ENCODE results near the gene P2RY14. TPM values are rescaled to one million over a fixed set of nuclear protein-coding genes. Genes with fewer than 3 reads are reported as not detected.

P2RY14 gene
- total and polyA plus RNA-seq, 2 of the 13 experiments (the other 11 are each of a cell fraction or from before 2014, with no cell fraction given): not detected

GRCh38 chr3:151305060-151305774 is 26.9 kb upstream of the P2RY14 start (continued):
- TF ChIP-seq ARHGAP35 (CRISPR knock-in tag; IDR thresholded peaks at IDR 0.05; ENCODE audit: borderline replicate concordance) (no peak), SMC3 (IDR thresholded peaks at IDR 0.05; ENCODE audit: low read length) (peak; percentile 38; the same call in 1 of the 2 replicates), TFAP4 (IDR thresholded peaks at IDR 0.05; ENCODE audit: borderline replicate concordance, low read depth) (peak; percentile 74; the same call in 1 of the 2 replicates), EP300 (IDR thresholded peaks at IDR 0.05; ENCODE audit: low read depth in 2 of 2, low read length in 2 of 2) (no peak), EP300 (CRISPR knock-in tag; IDR thresholded peaks at IDR 0.05; ENCODE audit: borderline replicate concordance) (peak; percentile 36; the same call in 1 of the 2 replicates), ZFP36L1 (CRISPR knock-in tag; IDR thresholded peaks at IDR 0.05) (no peak), ZSCAN31 (CRISPR knock-in tag; IDR thresholded peaks at IDR 0.05; ENCODE audit: low read depth) (no peak), TFDP1 (CRISPR knock-in tag; IDR thresholded peaks at IDR 0.05; ENCODE audit: borderline replicate concordance) (peak; percentile 21; the same call in 1 of the 2 replicates), ATF4 (CRISPR knock-in tag; IDR thresholded peaks at IDR 0.05) (peak in 1 of 2 experiments; percentile 89; a peak in 2 of 4 replicates), HNF4A (CRISPR knock-in tag; IDR thresholded peaks at IDR 0.05) (peak; percentile 12; the same call in 1 of the 2 replicates), STAG1 (CRISPR knock-in tag; IDR thresholded peaks at IDR 0.05) (peak; percentile 52), SOX13 (IDR thresholded peaks at IDR 0.05) (no peak), SOX13 (CRISPR knock-in tag; conservative IDR thresholded peaks at IDR 0.05 in 1 of 2, IDR thresholded peaks at IDR 0.05 in 1 of 2) (peak in 1 of 2 experiments; percentile 30; a peak in 1 of 4 replicates), POLR2G (IDR thresholded peaks at IDR 0.05; ENCODE audit: low read depth, low read length) (no peak), ZKSCAN1 (IDR thresholded peaks at IDR 0.05; ENCODE audit: low read length) (no peak), SOX5 (CRISPR knock-in tag; IDR thresholded peaks at IDR 0.05; ENCODE audit: borderline replicate concordance) (peak; percentile 23; the same call in 1 of the 2 replicates), CEBPG (CRISPR knock-in tag; IDR thresholded peaks at IDR 0.05) (peak; percentile 72), FOXA3 (CRISPR knock-in tag; IDR thresholded peaks at IDR 0.05) (peak; percentile 15; the same call in 1 of the 2 replicates), ZBTB14 (CRISPR knock-in tag; IDR thresholded peaks at IDR 0.05) (no peak), MIXL1 (CRISPR knock-in tag; IDR thresholded peaks at IDR 0.05) (no peak), HDAC6 (IDR thresholded peaks at IDR 0.05; ENCODE audit: low read depth, low read length) (no peak), MYNN (CRISPR knock-in tag; IDR thresholded peaks at IDR 0.05; ENCODE audit: low read depth) (no peak), ZFX (CRISPR knock-in tag; IDR thresholded peaks at IDR 0.05; ENCODE audit: low read depth) (peak; percentile 38; the same call in 1 of the 2 replicates), SAP130 (CRISPR knock-in tag; IDR thresholded peaks at IDR 0.05; ENCODE audit: low read depth) (0 out of 2 replicates have a peak, but pooled peaks have one; percentile 34), CTCF (CRISPR knock-in tag; IDR thresholded peaks at IDR 0.05) (peak; percentile 63)

All from HepG2 (cell line).